Measurements from ENCODE around the gene PTPRE. TPM values are rescaled to one million over a fixed set of nuclear protein-coding genes. Genes with fewer than 3 reads are reported as not detected.

PTPRE gene
- total RNA-seq, 1 experiment from 2014 or later, result 3.1 TPM

GRCh38 chr10:127978481-127978880 lies 71.6 kb downstream of the PTPRE start (continued):
- no peak for TF ChIP-seq AR (CRISPR knock-in tag; IDR thresholded peaks at IDR 0.05)
- no peak for TF ChIP-seq OVOL2 (CRISPR knock-in tag; IDR thresholded peaks at IDR 0.05; ENCODE audit: borderline replicate concordance)
- TF ChIP-seq ATF1 (CRISPR knock-in tag; IDR thresholded peaks at IDR 0.05), result no peak
- no peak for TF ChIP-seq ESRRA (CRISPR knock-in tag; IDR thresholded peaks at IDR 0.05; ENCODE audit: borderline replicate concordance)
- no peak for TF ChIP-seq ARID4B (CRISPR knock-in tag; IDR thresholded peaks at IDR 0.05; ENCODE audit: borderline replicate concordance)
- TF ChIP-seq MLX (CRISPR knock-in tag; IDR thresholded peaks at IDR 0.05), result no peak

GRCh38 chr10:127979045-127979444 lies 72.1 kb downstream of the PTPRE start:
- ATAC-seq (no peak), DNase-seq (ENCODE audit: low spot score) (no peak)
- H3K4me3 Mint-ChIP-seq, result no peak overlapping the region
- H3K36me3 Mint-ChIP-seq, result peaks cover 3% of the 10 kb centered on the region; the same call in 1 of the 2 replicates
- ChIA-PET POLR2A (no interaction called here), CTCF (no interaction called here)
- TF ChIP-seq ZNF416 (CRISPR knock-in tag; IDR thresholded peaks at IDR 0.05) (no peak), FOXK1 (CRISPR knock-in tag; IDR thresholded peaks at IDR 0.05) (no peak), NR2C2 (CRISPR knock-in tag; IDR thresholded peaks at IDR 0.05) (no peak), USF1 (CRISPR knock-in tag; IDR thresholded peaks at IDR 0.05) (no peak), ZNF396 (CRISPR knock-in tag; IDR thresholded peaks at IDR 0.05; ENCODE audit: borderline replicate concordance) (no peak), CREB1 (CRISPR knock-in tag; IDR thresholded peaks at IDR 0.05) (no peak)
- H3K4me1 Mint-ChIP-seq, result peaks cover 20% of the 10 kb centered on the region
- H3K27ac Mint-ChIP-seq, result no peak overlapping the region
- peaks cover 13% of the 10 kb centered on the region for H3K9me3 Mint-ChIP-seq
- no peaks in the 10 kb centered on the region for H3K27me3 Mint-ChIP-seq (ENCODE audit: low read depth)

- Mint-ChIP-seq H3K9me3 (peaks cover 13% of the 10 kb centered on the region), H3K4me1 (peaks cover 16% of the 10 kb centered on the region), H3K27ac (no peak overlapping the region), H3K27me3 (ENCODE audit: low read depth) (no peaks in the 10 kb centered on the region), H3K4me3 (no peak overlapping the region), H3K36me3 (peaks cover 3% of the 10 kb centered on the region; the same call in 1 of the 2 replicates)
- CTCF ChIA-PET, result no interaction called here
- no peak for DNase-seq (ENCODE audit: low spot score)
- POLR2A ChIA-PET, result no interaction called here
- no peak for ATAC-seq
- TF ChIP-seq ATF1 (CRISPR knock-in tag; IDR thresholded peaks at IDR 0.05) (no peak), ELF4 (CRISPR knock-in tag; IDR thresholded peaks at IDR 0.05; ENCODE audit: low read depth) (no peak), ETV6 (CRISPR knock-in tag; IDR thresholded peaks at IDR 0.05) (no peak), USF1 (CRISPR knock-in tag; IDR thresholded peaks at IDR 0.05) (no peak), ATF6 (CRISPR knock-in tag; IDR thresholded peaks at IDR 0.05) (no peak), SMAD3 (CRISPR knock-in tag; IDR thresholded peaks at IDR 0.05; ENCODE audit: borderline replicate concordance) (no peak), KAT7 (CRISPR knock-in tag; IDR thresholded peaks at IDR 0.05; ENCODE audit: borderline replicate concordance) (no peak), ZNF219 (CRISPR knock-in tag; IDR thresholded peaks at IDR 0.05; ENCODE audit: borderline replicate concordance) (no peak), PRDM15 (CRISPR knock-in tag; IDR thresholded peaks at IDR 0.05) (no peak)
Measured at GRCh38 chr10:127979566-127979965, 72.7 kb downstream of the PTPRE start.
